ENCODE measurements around the gene AOAH.

The AOAH gene

GRCh38 chr7:36475381-36475780 is 248.9 kb downstream of the AOAH start:
- H3K27me3 ChIP-seq (ENCODE audit: insufficient read depth, low read depth, severe bottlenecking), result no peaks in the 10 kb centered on the region
- TF ChIP-seq, protein P1, sequence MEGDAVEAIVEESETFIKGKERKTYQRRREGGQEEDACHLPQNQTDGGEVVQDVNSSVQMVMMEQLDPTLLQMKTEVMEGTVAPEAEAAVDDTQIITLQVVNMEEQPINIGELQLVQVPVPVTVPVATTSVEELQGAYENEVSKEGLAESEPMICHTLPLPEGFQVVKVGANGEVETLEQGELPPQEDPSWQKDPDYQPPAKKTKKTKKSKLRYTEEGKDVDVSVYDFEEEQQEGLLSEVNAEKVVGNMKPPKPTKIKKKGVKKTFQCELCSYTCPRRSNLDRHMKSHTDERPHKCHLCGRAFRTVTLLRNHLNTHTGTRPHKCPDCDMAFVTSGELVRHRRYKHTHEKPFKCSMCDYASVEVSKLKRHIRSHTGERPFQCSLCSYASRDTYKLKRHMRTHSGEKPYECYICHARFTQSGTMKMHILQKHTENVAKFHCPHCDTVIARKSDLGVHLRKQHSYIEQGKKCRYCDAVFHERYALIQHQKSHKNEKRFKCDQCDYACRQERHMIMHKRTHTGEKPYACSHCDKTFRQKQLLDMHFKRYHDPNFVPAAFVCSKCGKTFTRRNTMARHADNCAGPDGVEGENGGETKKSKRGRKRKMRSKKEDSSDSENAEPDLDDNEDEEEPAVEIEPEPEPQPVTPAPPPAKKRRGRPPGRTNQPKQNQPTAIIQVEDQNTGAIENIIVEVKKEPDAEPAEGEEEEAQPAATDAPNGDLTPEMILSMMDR (IDR thresholded peaks at IDR 0.05; ENCODE audit: low read depth, low read length), result no peak
- H3K4me3 ChIP-seq (ENCODE audit: low read depth, low read length), result no peak overlapping the region
- no peak overlapping the region for H3K27ac ChIP-seq
- no peaks in the 10 kb centered on the region for H3K36me3 ChIP-seq
- peaks cover 5% of the 10 kb centered on the region for H3K9me3 ChIP-seq (ENCODE audit: severe bottlenecking)
- no peak for DNase-seq

GRCh38 chr7:36475011-36475342 is 249.3 kb downstream of the AOAH start:
- no peaks in the 10 kb centered on the region for H3K27me3 ChIP-seq (ENCODE audit: insufficient read depth, low read depth, severe bottlenecking)
- TF ChIP-seq, protein P1 (IDR thresholded peaks at IDR 0.05; ENCODE audit: low read depth, low read length), result no peak
- no peaks in the 10 kb centered on the region for H3K36me3 ChIP-seq
- H3K4me3 ChIP-seq (ENCODE audit: low read depth, low read length), result no peak overlapping the region
- peaks cover 5% of the 10 kb centered on the region for H3K9me3 ChIP-seq (ENCODE audit: severe bottlenecking)
- no peak overlapping the region for H3K27ac ChIP-seq
- no peak for DNase-seq

DNA sequence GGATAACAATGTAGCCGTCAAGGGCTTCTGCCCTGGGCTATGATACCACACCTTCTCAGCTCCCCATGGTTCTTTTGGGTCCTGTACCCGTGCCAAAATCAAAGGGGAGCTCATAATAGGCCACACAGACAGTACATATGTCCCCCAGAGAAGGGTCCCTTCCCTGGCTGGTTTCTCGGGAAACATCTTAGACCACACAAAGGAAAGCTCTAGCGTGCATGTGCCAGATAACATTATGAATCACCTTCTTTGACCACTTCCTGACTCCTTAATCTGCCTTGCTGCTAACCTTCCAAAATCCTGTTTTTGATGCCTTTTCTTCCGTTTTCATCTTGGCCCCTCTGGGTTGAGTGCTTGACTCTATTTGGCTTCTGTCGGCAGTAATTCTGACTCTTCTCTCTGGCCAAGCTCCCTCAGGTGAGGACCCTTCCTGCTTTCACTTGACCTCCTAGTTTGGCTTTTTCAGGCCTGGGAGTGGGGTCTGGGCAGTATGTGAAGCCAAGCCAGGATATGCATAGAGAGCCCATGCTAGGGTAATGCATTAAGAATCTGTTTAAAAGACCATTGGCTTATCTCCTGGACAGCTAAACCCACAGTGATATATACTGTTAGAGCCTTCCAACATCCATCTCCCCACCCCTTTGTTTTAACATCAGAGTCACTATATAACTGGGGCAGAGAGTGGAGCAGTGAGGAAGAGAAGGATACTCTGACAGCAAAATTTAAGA is 249.8 kb downstream of the AOAH start:
- no peaks in the 10 kb centered on the region for H3K27me3 ChIP-seq (ENCODE audit: insufficient read depth, low read depth, severe bottlenecking)
- no peak overlapping the region for H3K27ac ChIP-seq
- DNase-seq, result no peak
- peaks cover 5% of the 10 kb centered on the region for H3K9me3 ChIP-seq (ENCODE audit: severe bottlenecking)
- H3K4me3 ChIP-seq (ENCODE audit: low read depth, low read length), result no peak overlapping the region
- TF ChIP-seq, protein P1 (IDR thresholded peaks at IDR 0.05; ENCODE audit: low read depth, low read length), result no peak
- no peaks in the 10 kb centered on the region for H3K36me3 ChIP-seq

GRCh38 chr7:36473454-36474282 is 250.6 kb downstream of the AOAH start:
- Histone ChIP-seq H3K27me3 (ENCODE audit: insufficient read depth, low read depth, severe bottlenecking) (no peaks in the 10 kb centered on the region), H3K36me3 (no peaks in the 10 kb centered on the region), H3K9me3 (ENCODE audit: severe bottlenecking) (no peaks in the 10 kb centered on the region), H3K4me3 (ENCODE audit: low read depth, low read length) (no peak overlapping the region), H3K27ac (no peak overlapping the region)
- TF ChIP-seq, protein P1 (IDR thresholded peaks at IDR 0.05; ENCODE audit: low read depth, low read length), result peak; percentile 70
- peak; percentile 67 for DNase-seq

- TF ChIP-seq, protein P1 (IDR thresholded peaks at IDR 0.05; ENCODE audit: low read depth, low read length), result no peak
- H3K36me3 ChIP-seq, result no peaks in the 10 kb centered on the region
- no peak overlapping the region for H3K27ac ChIP-seq
- no peak for DNase-seq
- H3K4me3 ChIP-seq (ENCODE audit: low read depth, low read length), result no peak overlapping the region
- no peaks in the 10 kb centered on the region for H3K27me3 ChIP-seq (ENCODE audit: insufficient read depth, low read depth, severe bottlenecking)
- H3K9me3 ChIP-seq (ENCODE audit: severe bottlenecking), result no peaks in the 10 kb centered on the region
Measured at GRCh38 chr7:36472141-36472729, 252.1 kb downstream of the AOAH start.

Data from WERI-Rb-1 (cell line).